ENCODE results near the gene PLLP. TPM values are rescaled to one million over a fixed set of nuclear protein-coding genes. Genes with fewer than 3 reads are reported as not detected.

Gene PLLP
- total and polyA plus RNA-seq, 10 of the 15 experiments (the other 5 are each of a cell fraction or from before 2014, with no cell fraction given): 0.21 to 5.8 (median 0.67) TPM

DNA sequence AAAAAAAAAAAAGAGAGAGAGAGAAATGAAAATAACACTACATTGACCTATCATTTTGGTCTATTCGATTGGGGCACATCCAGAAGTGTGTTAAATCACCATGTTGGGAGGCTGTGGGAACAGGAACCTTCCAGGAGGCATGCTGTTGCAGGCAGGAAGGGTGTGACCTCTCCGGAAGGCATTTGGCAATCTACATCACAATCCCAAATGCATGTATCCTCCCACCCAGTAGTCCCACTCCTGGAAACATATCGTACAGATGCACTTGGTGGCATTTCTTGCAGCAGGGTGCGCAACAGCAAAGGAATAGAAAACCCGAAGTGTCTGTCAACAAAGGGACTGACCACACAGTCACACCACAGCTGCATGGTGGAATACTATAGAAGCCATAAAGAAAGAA lies 7.9 kb downstream of the PLLP start:
- Histone ChIP-seq H2AFZ (ENCODE audit: control insufficient read depth, low read depth, low read length) (no peak overlapping the region), H3K27ac (ENCODE audit: control insufficient read depth, insufficient read depth) (no peak overlapping the region), H3K79me2 (ENCODE audit: control insufficient read depth, insufficient read depth, low read length) (no peaks in the 10 kb centered on the region), H4K20me1 (ENCODE audit: control insufficient read depth, insufficient read depth) (no peaks in the 10 kb centered on the region), H3K4me3 (no peak overlapping the region), H3K9me3 (replicated peaks; ENCODE audit: control insufficient read depth, insufficient read depth, low read length) (no peaks in the 10 kb centered on the region), H3K27me3 (replicated peaks in 1 of 2; ENCODE audit: control insufficient read depth in 2 of 2, insufficient read depth in 2 of 2, low read length in 1 of 2) (no peaks in the 10 kb centered on the region), H3K36me3 (ENCODE audit: control insufficient read depth in 2 of 2, insufficient read depth in 2 of 2, low read length in 1 of 2) (no peaks in the 10 kb centered on the region), H3K9ac (ENCODE audit: control insufficient read depth, insufficient read depth, low read length) (no peak overlapping the region), H3K4me2 (ENCODE audit: control insufficient read depth, insufficient read depth) (no peak overlapping the region), H3K4me1 (ENCODE audit: control insufficient read depth, insufficient read depth, low read length) (no peaks in the 10 kb centered on the region)
- POLR2A ChIA-PET: interaction anchor here (0.7 kb wide), 2 partner anchors 36 to 91 kb away, joined by 4 to 6 read pairs; no protein-coding TSS in a partner anchor
- no peak for ATAC-seq
- SMC1A ChIA-PET (ENCODE audit: uncharacterized antibody, unreplicated experiment): interaction anchor here (1.0 kb wide), 1 partner anchor 31 kb away, joined by 3 read pairs; no protein-coding TSS in a partner anchor
- RAD21 ChIA-PET (ENCODE audit: unreplicated experiment): no interaction called here
- CTCF ChIA-PET: no interaction called here
- intact Hi-C loops (cut with micrococcal nuclease; ENCODE audit: unreplicated experiment): no loop called here
- WGBS (ENCODE audit: insufficient coverage, insufficient replicate concordance, low lambda C conversion rate, missing lambda C conversion rate): 58% methylated on average over 5 of the region's 5 CpGs
- in situ Hi-C loops (cut with MboI): no loop called here
- no peak for DNase-seq (ENCODE audit: low read depth, low spot score)
- FAIRE-seq: no peak
- no TSS peak for BruUV-seq (replicated peaks)
- no peak for TF ChIP-seq YBX1 (IDR thresholded peaks at IDR 0.05)
- no peak for TF ChIP-seq HCFC1 (IDR thresholded peaks at IDR 0.05; ENCODE audit: low read length)
- no peak for TF ChIP-seq EZH2 (IDR thresholded peaks at IDR 0.05; ENCODE audit: borderline replicate concordance, control insufficient read depth, low read depth, low read length)
- TF ChIP-seq SRF (IDR thresholded peaks at IDR 0.05; ENCODE audit: low read depth in 2 of 2, low read length in 2 of 2): no peak
- TF ChIP-seq CBFB (IDR thresholded peaks at IDR 0.05; ENCODE audit: low read depth): no peak
- no peak for TF ChIP-seq SPI1 (IDR thresholded peaks at IDR 0.05; ENCODE audit: borderline replicate concordance, insufficient read depth, low read depth, low read length)
- TF ChIP-seq SREBF1 (IDR thresholded peaks at IDR 0.05; ENCODE audit: low read length): no peak
- TF ChIP-seq, protein P1, sequence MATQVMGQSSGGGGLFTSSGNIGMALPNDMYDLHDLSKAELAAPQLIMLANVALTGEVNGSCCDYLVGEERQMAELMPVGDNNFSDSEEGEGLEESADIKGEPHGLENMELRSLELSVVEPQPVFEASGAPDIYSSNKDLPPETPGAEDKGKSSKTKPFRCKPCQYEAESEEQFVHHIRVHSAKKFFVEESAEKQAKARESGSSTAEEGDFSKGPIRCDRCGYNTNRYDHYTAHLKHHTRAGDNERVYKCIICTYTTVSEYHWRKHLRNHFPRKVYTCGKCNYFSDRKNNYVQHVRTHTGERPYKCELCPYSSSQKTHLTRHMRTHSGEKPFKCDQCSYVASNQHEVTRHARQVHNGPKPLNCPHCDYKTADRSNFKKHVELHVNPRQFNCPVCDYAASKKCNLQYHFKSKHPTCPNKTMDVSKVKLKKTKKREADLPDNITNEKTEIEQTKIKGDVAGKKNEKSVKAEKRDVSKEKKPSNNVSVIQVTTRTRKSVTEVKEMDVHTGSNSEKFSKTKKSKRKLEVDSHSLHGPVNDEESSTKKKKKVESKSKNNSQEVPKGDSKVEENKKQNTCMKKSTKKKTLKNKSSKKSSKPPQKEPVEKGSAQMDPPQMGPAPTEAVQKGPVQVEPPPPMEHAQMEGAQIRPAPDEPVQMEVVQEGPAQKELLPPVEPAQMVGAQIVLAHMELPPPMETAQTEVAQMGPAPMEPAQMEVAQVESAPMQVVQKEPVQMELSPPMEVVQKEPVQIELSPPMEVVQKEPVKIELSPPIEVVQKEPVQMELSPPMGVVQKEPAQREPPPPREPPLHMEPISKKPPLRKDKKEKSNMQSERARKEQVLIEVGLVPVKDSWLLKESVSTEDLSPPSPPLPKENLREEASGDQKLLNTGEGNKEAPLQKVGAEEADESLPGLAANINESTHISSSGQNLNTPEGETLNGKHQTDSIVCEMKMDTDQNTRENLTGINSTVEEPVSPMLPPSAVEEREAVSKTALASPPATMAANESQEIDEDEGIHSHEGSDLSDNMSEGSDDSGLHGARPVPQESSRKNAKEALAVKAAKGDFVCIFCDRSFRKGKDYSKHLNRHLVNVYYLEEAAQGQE (IDR thresholded peaks at IDR 0.05; ENCODE audit: low read depth, low read length): no peak
- TF ChIP-seq YY1 (IDR thresholded peaks at IDR 0.05; ENCODE audit: low read depth, low read length): no peak
- TF ChIP-seq PAX5 (IDR thresholded peaks at IDR 0.05; ENCODE audit: borderline replicate concordance, low read depth, low read length): no peak
- TF ChIP-seq BHLHE40 (IDR thresholded peaks at IDR 0.05; ENCODE audit: borderline replicate concordance in 1 of 2, low read depth in 2 of 2, low read length in 1 of 2): no peak
- no peak for TF ChIP-seq ZNF207 (IDR thresholded peaks at IDR 0.05; ENCODE audit: borderline replicate concordance)
- TF ChIP-seq ATF7 (IDR thresholded peaks at IDR 0.05; ENCODE audit: low read depth): no peak
- TF ChIP-seq BMI1 (IDR thresholded peaks at IDR 0.05; ENCODE audit: borderline replicate concordance): no peak
- no peak for TF ChIP-seq NFIC (IDR thresholded peaks at IDR 0.05; ENCODE audit: low read depth, low read length)
- TF ChIP-seq, protein P2, sequence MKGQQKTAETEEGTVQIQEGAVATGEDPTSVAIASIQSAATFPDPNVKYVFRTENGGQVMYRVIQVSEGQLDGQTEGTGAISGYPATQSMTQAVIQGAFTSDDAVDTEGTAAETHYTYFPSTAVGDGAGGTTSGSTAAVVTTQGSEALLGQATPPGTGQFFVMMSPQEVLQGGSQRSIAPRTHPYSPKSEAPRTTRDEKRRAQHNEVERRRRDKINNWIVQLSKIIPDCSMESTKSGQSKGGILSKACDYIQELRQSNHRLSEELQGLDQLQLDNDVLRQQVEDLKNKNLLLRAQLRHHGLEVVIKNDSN (IDR thresholded peaks at IDR 0.05; ENCODE audit: borderline replicate concordance, extremely low read length, insufficient read depth, low read depth, low read length): no peak
- TF ChIP-seq, protein P3, sequence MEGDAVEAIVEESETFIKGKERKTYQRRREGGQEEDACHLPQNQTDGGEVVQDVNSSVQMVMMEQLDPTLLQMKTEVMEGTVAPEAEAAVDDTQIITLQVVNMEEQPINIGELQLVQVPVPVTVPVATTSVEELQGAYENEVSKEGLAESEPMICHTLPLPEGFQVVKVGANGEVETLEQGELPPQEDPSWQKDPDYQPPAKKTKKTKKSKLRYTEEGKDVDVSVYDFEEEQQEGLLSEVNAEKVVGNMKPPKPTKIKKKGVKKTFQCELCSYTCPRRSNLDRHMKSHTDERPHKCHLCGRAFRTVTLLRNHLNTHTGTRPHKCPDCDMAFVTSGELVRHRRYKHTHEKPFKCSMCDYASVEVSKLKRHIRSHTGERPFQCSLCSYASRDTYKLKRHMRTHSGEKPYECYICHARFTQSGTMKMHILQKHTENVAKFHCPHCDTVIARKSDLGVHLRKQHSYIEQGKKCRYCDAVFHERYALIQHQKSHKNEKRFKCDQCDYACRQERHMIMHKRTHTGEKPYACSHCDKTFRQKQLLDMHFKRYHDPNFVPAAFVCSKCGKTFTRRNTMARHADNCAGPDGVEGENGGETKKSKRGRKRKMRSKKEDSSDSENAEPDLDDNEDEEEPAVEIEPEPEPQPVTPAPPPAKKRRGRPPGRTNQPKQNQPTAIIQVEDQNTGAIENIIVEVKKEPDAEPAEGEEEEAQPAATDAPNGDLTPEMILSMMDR (IDR thresholded peaks at IDR 0.05 in 2 of 3, conservative IDR thresholded peaks at IDR 0.05 in 1 of 3; ENCODE audit: control insufficient read depth in 2 of 3, extremely low read depth in 1 of 3, insufficient read depth in 1 of 3, low read depth in 3 of 3, low read length in 3 of 3): no peak
- TF ChIP-seq ZSCAN29 (IDR thresholded peaks at IDR 0.05): no peak
